ENCODE data around the gene NDUFS4. TPM values are rescaled to one million over a fixed set of nuclear protein-coding genes. Genes with fewer than 3 reads are reported as not detected.
"Not testable (repeated sequence)": the region's sequence is repeated elsewhere in the genome, so short reads cannot be mapped to it uniquely, and the experiment has no call there.

The NDUFS4 gene
- total RNA-seq: 10 to 100 TPM; 19.9 to 68.5 (median 51.5) TPM

DNA sequence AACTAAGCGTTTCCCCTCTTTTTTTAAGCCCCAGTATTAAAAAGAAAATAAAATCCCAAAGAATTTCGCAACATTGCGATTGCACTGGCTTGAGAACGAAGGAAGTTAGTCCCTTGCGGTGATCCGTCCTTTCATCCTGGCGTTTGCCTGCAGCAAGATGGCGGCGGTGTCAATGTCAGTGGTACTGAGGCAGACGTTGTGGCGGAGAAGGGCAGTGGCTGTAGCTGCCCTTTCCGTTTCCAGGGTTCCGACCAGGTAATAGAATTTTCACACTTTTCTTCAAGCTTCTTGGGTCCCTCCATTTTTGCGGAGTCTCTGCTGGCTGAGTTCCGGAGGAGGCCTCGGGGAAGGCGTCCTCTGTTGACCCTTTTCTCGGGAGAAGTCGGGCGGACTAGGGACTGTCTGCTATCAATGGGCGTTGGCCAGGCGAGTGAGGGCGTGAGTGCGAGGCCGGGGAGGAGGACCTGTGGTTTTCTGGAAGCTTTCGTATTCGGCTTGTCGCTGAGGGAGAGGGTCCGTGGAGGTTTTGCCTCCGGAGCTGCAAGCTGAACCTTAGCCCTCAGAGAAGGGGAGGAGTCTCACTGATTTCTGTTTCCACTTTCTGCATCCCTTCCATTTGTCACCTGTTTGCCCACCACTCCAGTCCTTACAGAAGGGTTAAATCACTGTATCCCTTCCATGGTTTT lies at the start of gene NDUFS4:
Gene NDUFS4 (plus strand): TSS at position 134 of the 686 bp plus-strand sequence. CDS start 24 bp downstream, at position 158.
- peaks cover 16 to 36% (median 20%) of the 10 kb centered on the region in 4 donors for H3K4me1 ChIP-seq
- H3K9me3 ChIP-seq: peaks cover 0 to 3% (median 0%) of the 10 kb centered on the region in 4 donors
- H3K36me3 ChIP-seq: no peaks in the 10 kb centered on the region
- DNase-seq (peak; percentile 69 to 83), ATAC-seq (ENCODE audit: low FRiP score in 2 of 2) (peak; percentile 95 to 98)
- TF ChIP-seq POLR2AphosphoS5 (IDR thresholded peaks at IDR 0.05) (peak; percentile 78 to 92), POLR2A (IDR thresholded peaks at IDR 0.05) (peak in 2 of 4 donors; percentile 42 to 72), EP300 (IDR thresholded peaks at IDR 0.05) (peak in 1 of 4 donors; percentile 71)
- TF ChIP-seq, protein P1, sequence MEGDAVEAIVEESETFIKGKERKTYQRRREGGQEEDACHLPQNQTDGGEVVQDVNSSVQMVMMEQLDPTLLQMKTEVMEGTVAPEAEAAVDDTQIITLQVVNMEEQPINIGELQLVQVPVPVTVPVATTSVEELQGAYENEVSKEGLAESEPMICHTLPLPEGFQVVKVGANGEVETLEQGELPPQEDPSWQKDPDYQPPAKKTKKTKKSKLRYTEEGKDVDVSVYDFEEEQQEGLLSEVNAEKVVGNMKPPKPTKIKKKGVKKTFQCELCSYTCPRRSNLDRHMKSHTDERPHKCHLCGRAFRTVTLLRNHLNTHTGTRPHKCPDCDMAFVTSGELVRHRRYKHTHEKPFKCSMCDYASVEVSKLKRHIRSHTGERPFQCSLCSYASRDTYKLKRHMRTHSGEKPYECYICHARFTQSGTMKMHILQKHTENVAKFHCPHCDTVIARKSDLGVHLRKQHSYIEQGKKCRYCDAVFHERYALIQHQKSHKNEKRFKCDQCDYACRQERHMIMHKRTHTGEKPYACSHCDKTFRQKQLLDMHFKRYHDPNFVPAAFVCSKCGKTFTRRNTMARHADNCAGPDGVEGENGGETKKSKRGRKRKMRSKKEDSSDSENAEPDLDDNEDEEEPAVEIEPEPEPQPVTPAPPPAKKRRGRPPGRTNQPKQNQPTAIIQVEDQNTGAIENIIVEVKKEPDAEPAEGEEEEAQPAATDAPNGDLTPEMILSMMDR (IDR thresholded peaks at IDR 0.05): no peak
- WGBS, 2 donors: 0% methylated on average over 15 to 30 of the region's 30 CpGs
- H3K27me3 ChIP-seq: no peaks in the 10 kb centered on the region
- peak within 1 kb of the TSS; percentile 83 to 87 (median 86) for H3K27ac ChIP-seq
- H3K4me3 ChIP-seq: peak within 1 kb of the TSS; percentile 58 to 86 (median 78)

DNA sequence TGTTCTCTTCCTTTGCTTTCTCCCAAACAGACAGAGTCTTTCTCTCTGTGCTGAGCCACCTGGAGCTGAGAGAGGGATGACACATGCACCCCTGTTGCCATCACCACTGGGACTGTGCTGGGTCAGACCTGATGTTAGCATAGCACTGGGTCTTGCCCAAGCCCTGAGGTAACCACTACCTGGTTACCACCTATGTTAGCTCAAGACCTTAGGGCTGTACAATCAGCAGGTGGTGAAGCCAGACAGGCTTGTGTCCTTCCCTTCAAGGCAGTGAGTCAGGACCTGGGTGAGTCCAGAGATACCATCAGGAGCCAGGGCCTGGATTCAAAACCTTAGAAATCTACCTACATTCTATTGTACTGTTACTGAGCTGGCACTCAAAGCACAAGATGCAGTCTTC lies 47.9 kb upstream of the NDUFS4 start:
- H3K9me3 ChIP-seq: peaks cover 0 to 18% (median 8%) of the 10 kb centered on the region in 4 donors
- no peak for ATAC-seq (ENCODE audit: low FRiP score in 2 of 2)
- TF ChIP-seq POLR2A (IDR thresholded peaks at IDR 0.05) (no peak), POLR2AphosphoS5 (IDR thresholded peaks at IDR 0.05) (no peak), EP300 (IDR thresholded peaks at IDR 0.05) (no peak)
- TF ChIP-seq, protein P1 (IDR thresholded peaks at IDR 0.05): no peak
- no peak overlapping the region for H3K4me3 ChIP-seq
- no peaks in the 10 kb centered on the region for H3K36me3 ChIP-seq
- H3K4me1 ChIP-seq: no peaks in the 10 kb centered on the region
- no peaks in the 10 kb centered on the region for H3K27me3 ChIP-seq
- no peak overlapping the region for H3K27ac ChIP-seq
- DNase-seq: no peak

DNA sequence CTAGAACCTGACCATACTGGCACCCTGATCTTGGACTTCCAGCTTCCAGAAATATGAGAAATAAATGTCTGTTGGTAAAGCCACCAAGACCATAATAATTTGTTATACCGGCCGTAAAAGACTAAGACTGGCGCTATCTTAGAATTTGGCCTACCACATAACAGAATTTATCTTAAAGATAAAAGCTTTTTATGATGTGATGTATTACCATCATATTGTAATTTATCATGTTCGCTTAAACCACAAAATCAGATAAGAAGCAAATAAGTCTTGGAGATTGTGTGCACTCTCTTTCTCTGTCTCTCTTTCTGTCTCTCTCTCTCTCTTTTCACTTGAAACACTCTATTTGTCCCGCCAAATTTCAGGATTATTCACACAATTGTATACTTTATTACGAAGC lies 44.5 kb upstream of the NDUFS4 start:
- DNase-seq (no peak), ATAC-seq (ENCODE audit: low FRiP score in 2 of 2) (no peak)
- no peaks in the 10 kb centered on the region for H3K36me3 ChIP-seq
- no peak overlapping the region for H3K4me3 ChIP-seq
- H3K9me3 ChIP-seq: peaks cover 0 to 9% (median 0%) of the 10 kb centered on the region in 4 donors
- TF ChIP-seq POLR2A (IDR thresholded peaks at IDR 0.05) (no peak), EP300 (IDR thresholded peaks at IDR 0.05) (no peak), POLR2AphosphoS5 (IDR thresholded peaks at IDR 0.05) (no peak)
- TF ChIP-seq, protein P1 (IDR thresholded peaks at IDR 0.05): no peak
- no peak overlapping the region for H3K27ac ChIP-seq
- no peaks in the 10 kb centered on the region for H3K27me3 ChIP-seq
- no peaks in the 10 kb centered on the region for H3K4me1 ChIP-seq
- WGBS, 2 donors: 73 to 81% methylated on average over 6 of the region's 6 CpGs

DNA sequence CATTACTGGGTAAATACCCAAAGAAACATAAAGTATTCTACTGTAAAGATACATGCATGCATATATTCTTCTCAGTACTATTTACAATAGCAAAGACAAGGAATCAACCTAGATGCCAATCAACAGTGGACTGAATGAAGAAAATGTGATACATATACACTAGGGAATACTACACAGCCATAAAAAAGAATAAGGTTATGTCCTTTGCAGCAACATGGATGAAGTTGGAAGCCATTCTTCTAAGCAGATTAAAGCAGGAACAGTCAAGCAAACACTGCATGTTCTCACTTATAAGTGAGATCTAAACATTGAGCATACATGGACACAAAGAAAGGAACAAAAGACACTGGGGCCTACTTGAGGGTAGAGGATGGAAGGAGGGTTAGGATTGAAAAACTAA lies 39.6 kb upstream of the NDUFS4 start:
- DNase-seq: no peak
- TF ChIP-seq, protein P1 (IDR thresholded peaks at IDR 0.05): no peak
- TF ChIP-seq EP300 (IDR thresholded peaks at IDR 0.05) (no peak), POLR2AphosphoS5 (IDR thresholded peaks at IDR 0.05) (no peak), POLR2A (IDR thresholded peaks at IDR 0.05) (no peak)

DNA sequence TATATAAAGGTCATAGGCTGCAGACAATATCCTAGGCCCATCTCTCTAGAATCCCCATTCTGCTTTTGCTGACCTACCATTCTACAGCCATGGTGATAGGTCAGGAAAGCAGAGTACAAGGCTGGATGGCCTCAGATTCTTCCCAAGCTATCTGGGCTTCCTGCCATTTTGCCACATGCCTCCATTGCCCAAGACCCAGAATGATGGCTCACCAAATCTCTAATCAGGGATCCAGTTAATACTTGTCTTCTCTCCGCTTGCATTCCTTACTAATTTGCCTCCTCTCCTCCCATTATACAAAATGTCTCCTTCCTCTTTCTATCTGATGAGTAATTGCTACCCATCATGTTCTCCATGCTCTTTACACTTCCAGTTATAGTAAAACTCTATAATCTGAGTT lies 22.7 kb upstream of the NDUFS4 start:
- 89 to 100% methylated on average over 1 of the region's 1 CpG for WGBS, 2 donors
- Histone ChIP-seq H3K36me3 (no peaks in the 10 kb centered on the region), H3K4me3 (no peak overlapping the region), H3K27me3 (no peaks in the 10 kb centered on the region), H3K4me1 (no peaks in the 10 kb centered on the region), H3K9me3 (no peaks in the 10 kb centered on the region), H3K27ac (no peak overlapping the region)
- DNase-seq: no peak
- no peak for ATAC-seq (ENCODE audit: low FRiP score in 2 of 2)
- TF ChIP-seq POLR2AphosphoS5 (IDR thresholded peaks at IDR 0.05) (no peak), POLR2A (IDR thresholded peaks at IDR 0.05) (no peak), EP300 (IDR thresholded peaks at IDR 0.05) (no peak)
- TF ChIP-seq, protein P1 (IDR thresholded peaks at IDR 0.05): no peak

More for the DNA sequence above, 39.6 kb upstream of the NDUFS4 start:
- H3K4me3 ChIP-seq: no peak overlapping the region
- no peak for ATAC-seq (ENCODE audit: low FRiP score in 2 of 2)
- no peak overlapping the region for H3K27ac ChIP-seq
- no peaks in the 10 kb centered on the region for H3K4me1 ChIP-seq
- no peaks in the 10 kb centered on the region for H3K36me3 ChIP-seq
- peaks cover 0 to 4% (median 2%) of the 10 kb centered on the region in 4 donors for H3K9me3 ChIP-seq
- H3K27me3 ChIP-seq: no peaks in the 10 kb centered on the region

DNA sequence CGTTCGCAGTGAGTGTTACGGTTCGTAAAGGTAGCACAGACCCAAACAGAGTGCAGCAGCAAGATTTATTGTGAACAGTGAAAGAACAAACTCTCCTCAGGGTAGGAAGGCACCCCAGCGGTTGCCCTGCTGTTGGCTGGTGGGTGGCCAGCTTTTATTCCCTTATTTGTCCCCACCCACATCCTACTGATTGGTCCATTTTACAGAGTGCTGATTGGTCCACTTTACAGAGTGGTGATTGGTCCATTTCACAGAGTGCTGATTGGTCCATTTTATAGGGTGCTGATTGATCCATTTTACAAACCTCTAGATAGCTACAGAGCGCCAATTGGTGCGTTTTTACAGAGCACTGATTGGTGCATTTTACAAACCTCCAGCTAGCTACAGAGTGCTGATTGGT lies 19.7 kb upstream of the NDUFS4 start:
- not testable (repeated sequence) for H3K27me3 ChIP-seq; ATAC-seq (ENCODE audit: low FRiP score in 2 of 2); H3K4me3 ChIP-seq; H3K36me3 ChIP-seq; H3K9me3 ChIP-seq; H3K4me1 ChIP-seq; DNase-seq; H3K27ac ChIP-seq
- 94 to 99% methylated on average over 7 of the region's 7 CpGs for WGBS, 2 donors

Data from upper lobe of left lung (tissue), 6 donors.